Myocyte (in vitro differentiated cells): ENCODE measurements around the gene GLI3. TPM values are rescaled to one million over a fixed set of nuclear protein-coding genes. Genes with fewer than 3 reads are reported as not detected.

Experiments used
- DNase-seq: peaks from one replicate; pipeline ENCODE4 v3.0.0-alpha.2; 2012; ENCODE audit warnings: low read depth
- total RNA-seq: library from RNA; depleted of rRNA; stranded (reverse); fragments of >200 nt; gene quantifications from 2 replicates; pipeline ENCODE4 v1.2.3, GENCODE V29; 2014

Gene GLI3
- total RNA-seq, 1 donor from 2014 or later: 3.7 TPM

DNA sequence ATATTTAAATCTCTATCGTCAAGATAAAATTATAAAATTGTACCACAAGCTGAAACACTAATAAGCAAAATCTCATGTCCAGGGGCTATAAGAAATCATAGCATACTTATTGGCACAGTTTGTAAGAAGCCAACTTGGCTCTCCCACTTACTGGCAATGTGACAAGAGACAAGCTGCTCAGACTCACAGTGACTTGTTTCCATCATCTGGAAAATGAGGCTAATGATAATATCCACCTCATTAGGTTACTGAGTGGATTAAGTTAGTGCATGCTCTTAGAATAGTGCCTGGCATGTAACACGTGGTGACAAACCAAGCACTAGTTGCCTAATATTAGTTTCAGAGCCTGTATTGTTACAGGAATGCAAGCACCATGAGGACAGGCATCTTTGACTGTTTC, 234.4 kb downstream of the GLI3 start:
- no peak for DNase-seq

DNA sequence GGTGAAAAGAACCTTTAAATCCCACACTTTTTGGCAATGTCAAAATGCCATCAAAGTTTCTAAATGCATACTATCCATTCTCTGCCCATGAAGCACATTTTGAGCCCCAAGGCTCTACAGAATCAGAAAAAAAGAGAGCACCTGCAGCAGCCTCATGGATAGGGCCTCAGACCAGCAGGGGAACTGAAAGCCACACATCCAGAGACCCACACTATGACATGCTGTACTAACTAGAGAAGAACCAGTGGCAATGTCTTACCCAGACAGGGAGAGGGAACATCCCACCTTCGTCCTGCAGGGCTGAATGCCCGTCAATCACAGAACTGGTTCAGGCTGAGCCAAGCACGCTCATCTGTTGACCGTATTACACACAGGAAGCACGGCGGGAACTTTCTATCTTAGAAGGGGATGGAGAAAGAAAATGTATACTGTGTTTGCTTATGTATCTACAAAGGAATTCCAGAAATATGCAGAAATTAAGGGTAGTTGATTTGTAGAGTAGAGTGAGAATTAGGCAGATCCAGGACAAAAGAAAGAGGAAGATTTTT, 237.2 kb downstream of the GLI3 start:
- no peak for DNase-seq

DNA sequence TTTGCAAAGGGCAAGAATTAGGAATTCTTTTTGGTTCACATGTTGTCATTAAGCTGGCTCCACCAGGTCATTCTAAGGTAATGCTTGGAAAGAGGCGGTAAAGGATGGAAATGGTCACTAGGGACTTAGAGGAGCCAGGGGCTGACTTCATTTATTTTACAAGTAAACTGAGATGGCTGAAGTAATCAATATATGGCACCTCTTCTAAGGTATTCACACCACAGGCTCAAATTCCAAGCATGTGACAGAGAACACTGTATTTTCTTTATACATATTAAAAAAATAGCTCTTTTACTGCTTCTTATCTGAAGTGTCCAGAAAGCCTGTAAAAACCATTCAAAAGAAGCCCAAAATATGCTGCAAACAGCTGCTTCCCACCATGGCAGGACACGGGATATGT, 239.0 kb downstream of the GLI3 start:
- DNase-seq: no peak

DNA sequence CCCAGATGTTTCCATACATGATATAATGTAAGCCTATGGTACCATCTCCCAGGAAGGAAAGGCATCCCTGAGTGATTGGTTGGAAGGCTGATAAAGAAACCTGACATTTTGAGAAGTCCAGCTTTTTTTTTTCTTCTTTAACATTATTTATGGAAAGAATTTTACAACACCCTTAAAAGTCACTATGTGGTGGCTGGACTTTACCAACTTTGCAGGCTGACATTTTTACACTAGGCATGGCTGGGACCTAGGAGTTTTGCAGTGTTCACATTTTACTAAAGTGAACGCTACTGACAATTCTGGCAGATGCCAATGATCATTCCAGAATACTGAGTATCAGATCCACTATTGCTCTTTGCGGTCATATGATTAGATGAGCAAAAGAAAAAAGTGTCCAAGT, 239.9 kb downstream of the GLI3 start:
- DNase-seq: no peak

DNA sequence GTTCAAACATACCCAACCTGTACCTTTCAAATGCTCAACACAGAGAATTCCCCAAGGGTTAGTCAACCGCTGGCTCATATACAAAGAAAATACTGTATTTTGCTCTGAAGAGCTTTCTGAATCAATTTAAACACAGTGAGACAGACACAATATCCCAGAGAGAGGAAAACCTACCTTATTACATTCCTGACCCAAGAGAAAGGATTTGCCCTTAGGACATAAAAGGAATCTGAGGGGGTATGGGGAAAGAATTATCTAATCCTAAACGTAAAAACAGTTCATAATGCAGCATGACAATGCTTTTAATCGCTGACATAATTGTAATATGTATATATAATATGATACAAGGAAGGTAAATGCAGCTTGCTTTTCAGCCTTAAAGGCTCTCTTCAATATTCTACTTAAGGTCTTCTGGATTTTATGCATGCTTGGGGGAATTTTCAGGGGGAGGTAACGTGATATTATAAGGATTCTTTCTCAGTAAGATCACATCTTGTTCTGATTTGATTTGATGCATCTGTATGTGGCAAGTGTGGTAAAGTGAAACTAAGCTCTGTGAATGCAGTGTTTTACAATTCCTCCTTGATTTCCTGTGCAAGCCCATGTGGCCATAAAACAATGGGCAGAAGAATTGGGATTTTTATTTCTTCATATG, 240.5 kb downstream of the GLI3 start:
- DNase-seq: peak; percentile 44

DNA sequence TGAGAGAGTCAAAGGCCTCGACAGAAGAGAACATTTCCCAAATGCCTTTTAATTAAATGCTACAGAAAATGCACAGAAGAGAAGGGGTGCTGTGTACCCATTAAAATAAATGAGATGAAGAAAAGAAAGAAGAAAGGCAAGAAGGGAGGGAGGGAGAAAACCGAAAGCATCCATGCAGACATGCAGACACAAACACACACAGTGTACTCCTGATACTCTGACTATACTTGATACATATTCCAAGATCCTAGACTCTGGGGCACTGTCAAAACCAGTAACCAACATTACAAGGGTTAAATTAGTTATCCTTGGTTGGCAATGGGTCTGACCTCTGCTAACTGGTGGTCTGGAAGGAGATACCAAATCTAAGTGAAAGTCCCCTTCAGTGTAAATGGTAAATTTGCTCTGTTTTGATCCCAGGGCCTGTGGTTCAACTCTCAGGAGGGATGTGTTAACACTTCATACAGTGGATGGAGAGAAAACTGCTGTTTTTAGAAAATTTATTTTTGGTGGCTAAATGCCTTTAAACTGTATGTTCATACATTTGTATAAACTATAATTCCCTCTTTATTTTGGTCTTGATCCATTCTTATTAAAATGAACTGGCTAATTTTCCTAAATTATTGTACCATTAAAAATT, 241.3 kb downstream of the GLI3 start:
- DNase-seq: no peak

DNA sequence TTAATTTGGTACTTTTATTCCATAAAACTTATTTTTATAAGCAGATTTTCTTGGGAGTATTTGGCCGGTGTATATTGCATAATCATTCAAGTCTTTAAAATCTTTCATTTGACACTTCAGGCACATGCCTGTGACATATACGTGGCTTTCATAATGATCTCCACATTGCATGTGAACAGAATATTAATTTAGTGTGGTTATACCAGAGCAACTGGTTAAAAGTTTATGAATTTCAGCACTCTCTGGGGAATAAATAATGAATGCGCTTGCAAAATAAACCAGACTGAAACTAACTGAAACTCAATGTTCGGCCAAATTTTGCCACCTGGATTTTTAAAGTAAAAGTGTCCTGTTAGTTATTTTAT, 242.3 kb downstream of the GLI3 start:
- DNase-seq: no peak

DNA sequence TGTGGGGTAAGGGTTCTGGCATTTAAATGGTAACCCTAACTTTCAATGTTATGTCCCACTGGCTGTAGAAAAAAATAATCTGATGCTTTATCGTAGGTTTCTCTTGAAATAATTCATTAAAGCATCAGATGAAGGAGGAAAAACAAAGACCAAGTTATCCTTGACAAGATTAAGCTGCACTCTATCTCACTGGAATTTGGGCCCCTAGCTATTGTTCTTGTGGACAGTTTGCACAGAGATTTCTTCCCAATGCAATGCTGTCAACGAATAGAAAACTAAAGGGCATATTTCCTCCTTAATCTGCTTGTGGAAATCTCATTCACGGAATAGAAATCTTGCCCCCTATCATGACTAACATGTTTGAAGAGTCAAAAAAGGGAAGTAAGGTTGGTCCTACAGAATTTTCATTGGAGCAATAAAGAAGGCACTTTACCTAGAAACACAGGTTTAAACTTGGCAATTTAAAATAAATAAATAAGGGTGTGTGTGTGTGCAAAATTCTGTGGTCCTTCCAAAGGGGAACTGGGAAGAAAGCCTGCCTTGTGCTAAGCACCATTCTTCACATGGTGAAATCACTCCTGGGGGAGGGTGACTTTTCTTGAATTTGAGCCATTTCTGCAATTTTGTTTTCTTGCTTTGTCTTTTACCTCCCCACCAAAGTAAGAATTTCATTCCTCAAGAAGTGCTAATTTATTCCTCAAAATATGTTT, 242.8 kb downstream of the GLI3 start:
- DNase-seq: no peak

DNA sequence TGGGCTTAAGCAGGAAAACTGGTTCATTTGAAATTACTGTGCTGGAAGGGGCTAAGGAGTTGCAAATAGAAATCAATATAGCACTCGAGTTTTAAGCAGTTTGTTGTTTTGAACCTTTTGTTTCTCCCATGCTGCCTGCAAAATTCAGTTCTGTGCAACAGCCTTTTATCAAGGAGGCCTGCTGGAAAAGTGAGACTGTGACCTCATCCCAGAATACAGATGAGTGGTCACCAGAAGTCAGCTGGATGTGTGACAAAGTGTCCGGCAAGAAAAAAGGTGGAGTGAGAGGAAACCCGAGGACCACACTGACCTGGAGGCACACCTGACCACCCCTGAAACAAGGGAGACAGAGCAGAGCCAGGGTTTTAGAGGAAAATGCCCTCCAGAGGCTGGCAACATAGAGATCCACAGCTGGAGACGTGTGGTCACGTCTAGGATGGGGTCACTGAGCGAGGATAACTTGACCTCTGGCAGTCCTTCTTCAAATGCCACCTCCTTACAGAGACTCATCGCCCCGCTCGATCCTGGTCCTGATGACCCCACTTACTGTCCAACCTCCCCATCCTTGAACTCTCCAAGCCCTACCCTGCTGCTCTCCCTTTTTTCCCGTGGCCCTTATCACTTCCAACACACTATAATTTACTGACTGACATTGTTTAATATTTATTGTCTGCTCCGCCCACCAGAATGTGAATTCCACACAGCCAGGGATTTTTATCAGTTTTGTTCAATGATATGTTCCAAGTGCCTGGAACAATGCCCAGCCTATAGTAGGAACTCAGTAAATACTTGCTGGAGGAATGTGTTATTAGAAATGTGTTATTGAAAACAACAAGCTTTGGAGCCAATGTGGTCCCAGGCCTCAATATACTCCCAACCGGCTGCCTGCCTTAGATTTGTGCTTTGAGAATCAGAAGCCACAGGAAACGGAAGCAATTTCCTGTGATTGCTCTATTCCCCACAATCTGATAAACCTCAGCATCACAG, 243.8 kb downstream of the GLI3 start:
- no peak for DNase-seq

DNA sequence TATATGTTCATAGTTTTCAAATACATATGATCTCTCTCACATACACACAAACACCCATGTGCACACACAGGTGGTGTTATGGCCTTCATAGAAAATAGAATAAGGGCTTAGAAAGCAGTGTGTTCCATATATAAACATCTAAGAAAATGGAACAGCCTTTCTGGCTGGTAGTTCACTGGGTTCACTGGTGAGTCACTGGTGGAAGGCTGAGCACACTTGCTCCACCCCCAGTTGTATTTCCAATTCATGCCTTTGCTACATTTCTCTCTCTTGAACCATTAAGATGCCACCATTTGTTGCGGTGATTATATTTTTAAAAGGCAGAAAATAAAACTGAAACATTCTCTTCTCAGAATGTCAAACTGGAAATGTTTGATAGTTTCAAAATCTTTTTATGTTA, 252.1 kb downstream of the GLI3 start:
- DNase-seq: peak; percentile 48

DNA sequence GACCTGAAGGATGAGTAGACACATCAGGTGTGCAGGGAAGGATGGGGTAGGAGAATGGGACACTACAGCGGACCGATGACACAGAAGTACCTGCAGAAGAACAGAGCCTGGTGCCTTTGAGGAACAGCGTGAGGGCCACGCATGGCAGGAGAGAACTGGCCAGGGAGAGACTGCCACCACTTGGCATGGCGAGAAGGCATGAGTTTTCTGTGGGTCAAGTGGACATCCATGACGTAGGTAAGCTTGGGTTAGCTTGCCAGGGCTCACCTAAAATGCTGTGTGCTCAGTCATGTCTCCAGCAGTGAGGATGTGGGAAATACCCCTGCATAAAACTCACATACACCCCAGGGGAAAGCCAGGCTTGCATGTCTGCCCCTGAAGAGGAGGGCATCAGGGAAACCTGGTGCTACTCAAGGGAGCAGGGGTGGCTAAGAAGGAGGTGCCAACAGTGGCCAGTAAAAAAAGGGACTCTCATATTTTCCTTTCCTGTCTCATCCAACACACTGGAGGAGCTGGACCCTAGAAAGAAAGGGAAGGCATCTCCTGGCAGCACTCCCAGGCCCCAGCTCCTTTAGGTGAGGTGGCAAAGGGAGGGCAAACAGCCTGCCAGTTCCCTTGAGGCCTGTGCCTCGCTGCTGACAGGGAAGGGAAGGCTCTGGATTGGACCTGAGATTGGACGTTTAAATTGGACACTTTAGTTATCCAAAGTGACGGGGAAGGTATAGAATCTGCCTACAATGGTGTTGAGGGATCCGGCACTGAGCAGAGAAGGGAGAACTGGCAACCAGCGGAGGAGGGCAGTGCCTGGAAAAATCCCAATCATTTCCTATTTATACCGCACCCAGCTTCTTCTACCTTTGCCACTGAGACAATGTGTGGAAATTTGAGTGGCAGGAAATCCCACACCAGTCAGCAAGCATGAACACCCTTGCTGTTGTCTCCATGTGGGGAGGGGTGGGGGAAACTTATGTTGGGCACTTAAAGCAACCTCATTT, 255.7 kb downstream of the GLI3 start:
- no peak for DNase-seq

DNA sequence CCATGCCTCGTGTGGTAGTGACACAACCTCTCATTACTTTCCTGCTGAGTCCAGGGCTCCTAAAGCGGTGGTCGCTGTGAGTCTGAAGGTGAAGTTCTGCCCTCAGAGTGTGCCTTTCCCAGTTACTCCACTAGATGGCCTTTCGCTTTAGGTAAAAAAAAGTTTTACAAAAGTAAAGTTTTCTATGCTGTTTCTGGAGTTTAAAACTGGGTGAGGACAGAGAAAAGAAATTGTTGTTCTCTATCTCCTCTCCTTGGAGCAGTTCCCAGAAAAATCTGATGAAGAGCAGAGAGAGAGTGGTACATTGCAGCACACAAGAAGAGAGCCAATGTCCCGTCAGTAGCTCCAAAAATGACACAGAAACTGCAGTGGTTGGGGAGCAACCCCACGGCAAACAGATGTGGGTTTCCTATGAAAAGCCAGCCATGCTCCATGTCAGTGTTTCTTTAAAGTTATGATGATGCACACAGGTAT, 257.1 kb downstream of the GLI3 start:
- DNase-seq: peak; percentile 57

DNA sequence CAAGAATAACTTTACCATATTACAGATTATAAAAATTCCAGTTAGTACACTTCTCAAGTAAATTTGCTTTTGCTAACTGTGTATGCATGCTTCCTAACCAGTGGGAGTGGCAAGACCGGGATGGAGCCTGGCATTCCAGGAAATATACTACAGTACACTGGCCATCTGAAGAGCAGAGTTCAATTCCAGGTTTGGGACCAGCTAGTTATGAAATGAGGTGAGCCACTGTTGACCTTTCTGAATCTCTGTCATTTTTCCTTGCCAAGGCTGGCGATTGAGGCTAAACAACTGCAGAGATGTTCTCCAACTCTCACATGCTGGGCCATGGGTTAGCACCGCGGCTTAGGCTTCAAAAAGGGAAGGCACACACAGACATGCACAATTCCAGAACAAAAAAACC, 258.2 kb downstream of the GLI3 start:
- no peak for DNase-seq

DNA sequence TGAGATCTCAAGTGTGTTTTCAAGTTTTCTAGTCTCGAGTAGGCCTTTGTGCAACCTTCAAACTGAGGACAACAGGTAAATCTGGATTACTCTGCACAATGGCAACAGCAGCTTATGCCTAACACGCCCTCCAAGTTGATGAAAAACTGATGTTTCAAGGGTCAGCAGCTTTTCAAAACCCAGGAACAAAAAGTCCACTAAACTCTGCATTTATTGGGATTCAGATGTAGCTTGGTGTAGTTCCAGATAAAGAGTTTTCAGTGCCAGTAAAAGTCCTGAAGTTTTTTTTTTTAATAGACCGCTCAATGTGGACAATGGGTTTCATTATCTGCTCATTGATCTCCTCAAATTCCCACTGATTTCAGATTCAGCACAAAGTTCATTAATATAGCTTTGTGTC, 259.3 kb downstream of the GLI3 start:
- no peak for DNase-seq

DNA sequence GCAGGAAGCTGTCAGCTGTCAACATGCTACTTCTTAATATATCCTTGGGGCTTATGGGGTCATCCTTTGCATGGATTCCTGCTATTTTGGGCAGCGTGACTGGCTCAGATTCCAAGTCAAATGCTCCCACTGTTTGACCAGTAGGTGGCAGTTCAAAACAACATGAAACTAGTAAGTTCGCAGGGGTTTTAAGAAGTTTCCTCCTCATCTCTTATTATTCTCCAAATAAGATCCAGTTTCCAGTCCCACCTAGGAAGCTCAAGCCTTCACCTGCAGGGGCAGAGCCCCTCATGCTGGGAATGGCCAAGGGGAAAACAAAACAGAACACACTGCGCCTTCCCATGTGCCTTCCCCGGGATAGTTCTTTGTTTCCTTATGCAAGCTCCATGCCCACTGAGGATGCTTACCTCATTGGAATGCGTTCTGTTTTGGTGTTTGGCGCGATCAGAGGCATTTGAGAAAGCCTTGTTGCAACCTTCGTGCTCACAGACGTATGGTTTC, 259.8 kb downstream of the GLI3 start:
- peak; percentile 96 for DNase-seq

DNA sequence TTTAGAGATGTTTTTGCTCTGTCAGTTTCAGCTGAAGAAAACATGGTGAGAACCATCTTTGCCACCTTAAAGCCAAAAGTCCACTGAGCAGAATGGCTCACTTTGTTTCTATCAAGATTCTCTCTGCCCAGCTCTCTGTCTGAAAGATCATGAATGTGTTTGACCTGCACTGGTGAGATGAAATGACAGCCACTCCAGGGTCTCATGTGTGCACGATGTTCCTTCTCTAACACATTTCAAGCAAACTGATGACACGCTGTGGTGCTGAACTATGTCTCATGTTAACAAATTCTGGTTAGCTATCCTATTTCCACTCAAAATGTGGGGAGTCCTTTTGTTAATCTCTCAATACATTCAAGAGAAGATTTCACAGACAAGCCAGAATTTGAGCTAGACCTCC, 260.6 kb downstream of the GLI3 start:
- peak; percentile 43 for DNase-seq

DNA sequence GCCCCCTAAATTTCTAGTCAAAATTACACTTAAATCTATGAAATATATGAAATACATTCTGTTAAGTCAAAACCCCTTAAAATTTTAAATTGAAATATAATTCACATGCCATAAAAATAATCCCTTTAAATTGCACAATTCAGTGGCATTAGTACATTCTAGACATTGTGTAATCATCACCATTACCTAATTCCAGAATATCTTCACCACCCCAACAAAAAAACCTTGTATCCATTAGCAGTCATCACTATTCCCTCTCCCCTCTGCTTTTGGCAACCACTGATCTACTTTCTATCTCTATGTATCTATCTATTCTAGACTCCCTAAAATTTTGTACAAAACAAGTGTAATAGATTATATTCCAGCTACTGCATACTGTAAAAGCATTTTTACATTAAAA, 261.2 kb downstream of the GLI3 start:
- no peak for DNase-seq

DNA sequence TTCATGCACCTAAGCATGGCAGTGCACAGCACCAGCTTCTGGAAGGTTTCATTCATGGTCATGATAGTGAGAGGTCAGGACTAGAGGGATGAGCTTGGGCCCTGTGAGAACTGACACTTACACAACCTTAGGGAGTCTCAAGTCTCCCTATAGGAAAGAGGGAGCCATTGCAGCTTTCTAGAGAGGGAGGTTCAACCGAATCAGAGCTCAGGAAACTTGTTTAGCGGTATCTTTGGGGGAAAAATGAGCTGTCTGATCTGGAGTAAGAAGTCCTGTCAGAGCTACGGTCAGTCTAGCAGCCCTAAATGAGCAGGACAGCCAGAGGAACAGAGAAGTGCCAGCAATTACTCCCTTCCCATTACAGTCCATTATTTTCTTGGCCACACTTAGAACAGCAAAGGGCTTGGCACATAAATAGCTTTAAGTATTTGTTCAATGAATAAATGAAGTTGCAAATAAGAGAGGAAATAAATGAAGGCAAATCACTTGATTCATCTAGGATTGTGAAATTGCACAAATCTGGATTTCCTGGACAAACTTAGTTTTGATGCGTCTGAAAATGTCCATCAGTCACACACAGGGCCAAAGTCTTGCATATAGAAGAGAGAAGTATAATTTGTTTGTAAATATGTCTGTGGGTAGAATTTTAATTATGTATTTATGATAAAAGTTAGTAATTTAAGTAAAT, 262.0 kb downstream of the GLI3 start:
- DNase-seq: no peak

DNA sequence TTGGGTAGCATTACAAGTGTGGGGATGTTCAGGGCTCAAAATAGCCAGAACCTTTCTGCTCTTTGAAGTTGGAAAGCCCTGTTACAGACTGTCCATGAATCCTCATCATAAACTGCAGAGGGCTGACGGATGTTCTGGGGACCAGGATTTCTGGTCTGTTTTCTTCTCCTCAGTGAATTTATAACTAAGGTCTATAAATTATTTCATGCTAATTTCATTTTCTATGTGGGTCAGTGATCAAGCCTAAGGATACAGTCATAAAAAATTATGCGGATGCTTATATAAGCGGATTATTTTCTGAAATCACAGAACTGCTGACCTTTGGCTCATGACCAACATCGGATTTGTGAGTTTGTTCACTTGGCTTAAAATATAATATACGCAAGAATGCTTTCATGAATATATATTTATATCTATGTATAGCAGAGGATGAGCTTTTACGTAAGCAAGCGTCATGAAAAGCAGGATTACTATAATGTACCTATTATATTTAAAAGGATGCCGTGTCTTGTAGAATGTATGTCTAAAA, 263.7 kb downstream of the GLI3 start:
- no peak for DNase-seq
